HCT116 (cell line): ENCODE data around the gene ZNF775. TPM values are rescaled to one million over a fixed set of nuclear protein-coding genes. Genes with fewer than 3 reads are reported as not detected.

ENCODE experiments used
- ATAC-seq: fragments of 200-7000 bp; cut with Tn5 transposase; 2 replicates; pipeline ENCODE4 v1.9.1; 2020; ENCODE audit warnings: mild to moderate bottlenecking, moderate library complexity
- BruUV-seq: library from RNA; stranded (reverse); fragments of 400-500 nt; replicated peaks from 2 replicates; lab custom pipeline; 2021; lab: Mats Ljungman, UMichigan
- CTCF ChIA-PET: fragments of 300-600 bp; sonication (Branson Sonifier 250); formaldehyde crosslinking; loops from one replicate; lab custom pipeline; 2021; ENCODE audit warnings: antibody characterized with exemption; lab: Charles Lee
- POLR2A ChIA-PET: fragments of 300-600, 350-600 bp; sonication (Branson Sonifier 250); formaldehyde crosslinking; loops from one replicate; lab custom pipeline; 2021; ENCODE audit warnings: antibody characterized with exemption; lab: Charles Lee
- RAD21 ChIA-PET, 2 experiments: fragments of 300-600 bp; sonication (Branson Sonifier 250); formaldehyde crosslinking; loops; one replicate each; lab custom pipeline; 2023; ENCODE audit warnings: low total read pairs in 2 of 2; ENCODE audit not compliant: uncharacterized antibody in 2 of 2, unreplicated experiment in 2 of 2, low non-redundant PET in 1 of 2; lab: Charles Lee
- DNase-seq: peaks from one replicate; pipeline ENCODE4 v3.0.0-alpha.2; 2010; ENCODE audit warnings: low read depth, low spot score
- H2AFZ ChIP-seq: fragments of 200-600 bp; shearing (Covaris generic), sonication (generic); 2 replicates; pipeline ENCODE4 v1.6.1; 2017; ENCODE audit warnings: low read depth, mixed run types, mixed read lengths, antibody characterized with exemption, low read length; ENCODE audit not compliant: poor library complexity, severe bottlenecking
- H3K27ac ChIP-seq: 2 replicates; pipeline ENCODE4 v1.5.1; 2012; ENCODE audit warnings: low read depth, low read length
- H3K27me3 ChIP-seq: fragments of 200-600 bp; sonication (generic); 2 replicates; pipeline ENCODE4 v1.6.1; 2016; ENCODE audit warnings: mixed run types, low read length, mixed read lengths; ENCODE audit not compliant: insufficient read depth
- H3K36me3 ChIP-seq, 2 experiments: fragments of 200-500 bp in 1 of 2; fragments of 200-600 bp in 1 of 2; sonication (Bioruptor generic) in 1 of 2; sonication (generic) in 1 of 2; 2 replicates each; pipeline versions ENCODE4 v1.5.1 to v1.6.1; 2014 to 2016; ENCODE audit warnings: low read length in 2 of 2, inconsistent platforms in 1 of 2, mixed read lengths in 1 of 2, mixed run types in 1 of 2; ENCODE audit not compliant: insufficient read depth in 2 of 2, control insufficient read depth in 1 of 2
- H3K4me1 ChIP-seq, 2 experiments: fragments of 200-600 bp in 1 of 2; sonication (generic) in 1 of 2; 2 replicates each; pipeline versions ENCODE4 v1.5.1 to v1.6.1; 2012 to 2017; ENCODE audit warnings: low read length in 2 of 2, inconsistent platforms in 1 of 2, mild to moderate bottlenecking in 1 of 2, mixed read lengths in 1 of 2, mixed run types in 1 of 2, moderate library complexity in 1 of 2; ENCODE audit not compliant: insufficient read depth in 2 of 2, control insufficient read depth in 1 of 2
- H3K4me2 ChIP-seq: fragments of 200-600 bp; sonication (generic); 2 replicates; pipeline ENCODE4 v1.6.1; 2017; ENCODE audit warnings: mixed run types, low read length, mixed read lengths
- H3K4me3 ChIP-seq, 2 experiments: fragments of 200-600 bp in 1 of 2; sonication (generic) in 1 of 2; replicated peaks in 1 of 2; 2 replicates each; pipeline ENCODE4 v1.5.1; 2011 to 2016; ENCODE audit warnings: low read length in 2 of 2, control low read depth in 1 of 2, low read depth in 1 of 2, mild to moderate bottlenecking in 1 of 2, mixed read lengths in 1 of 2, mixed run types in 1 of 2
- H3K79me2 ChIP-seq: fragments of 200-600 bp; sonication (generic); 2 replicates; pipeline ENCODE4 v1.6.1; 2017; ENCODE audit warnings: mild to moderate bottlenecking, mixed run types, low read length, moderate library complexity, mixed read lengths; ENCODE audit not compliant: insufficient read depth
- H3K9ac ChIP-seq: fragments of 200-600 bp; sonication (generic); 2 replicates; pipeline ENCODE4 v1.6.1; 2016; ENCODE audit warnings: low read length, mixed read lengths
- H3K9me2 ChIP-seq: fragments of 200-600 bp; sonication (generic), shearing (Covaris generic); 2 replicates; pipeline ENCODE4 v1.6.1; 2017; ENCODE audit warnings: mixed run types, mild to moderate bottlenecking, moderate library complexity; ENCODE audit not compliant: insufficient read depth
- H3K9me3 ChIP-seq, 2 experiments: fragments of 200-500 bp in 1 of 2; fragments of 200-600 bp in 1 of 2; sonication (Bioruptor generic) in 1 of 2; sonication (generic) in 1 of 2; 2 replicates each; pipeline ENCODE4 v1.6.1; 2014 to 2017; ENCODE audit warnings: low read length in 2 of 2, mixed read lengths in 2 of 2, inconsistent platforms in 1 of 2, low read depth in 1 of 2, mild to moderate bottlenecking in 1 of 2, mixed run types in 1 of 2, moderate library complexity in 1 of 2; ENCODE audit not compliant: control insufficient read depth in 1 of 2, insufficient read depth in 1 of 2
- H4K20me1 ChIP-seq: fragments of 200-600 bp; sonication (generic), shearing (Covaris generic); 2 replicates; pipeline ENCODE4 v1.6.1; 2017; ENCODE audit warnings: mixed run types, mild to moderate bottlenecking, moderate library complexity; ENCODE audit not compliant: insufficient read depth
- CEBPB ChIP-seq: IDR thresholded peaks from 2 replicates; pipeline ENCODE4 v1.6.1; 2012; ENCODE audit warnings: low read depth
- EGR1 ChIP-seq: IDR thresholded peaks from 2 replicates; pipeline ENCODE4 v1.6.1; 2012; ENCODE audit warnings: low read depth
- ELF1 ChIP-seq: IDR thresholded peaks from 2 replicates; pipeline ENCODE4 v1.6.1; 2012; ENCODE audit warnings: low read depth, borderline replicate concordance
- EZH2 ChIP-seq: fragments of 200-600 bp; sonication (generic); IDR thresholded peaks from 2 replicates; pipeline ENCODE4 v1.6.1; 2017; ENCODE audit warnings: antibody characterized with exemption, mixed run types
- FOSL1 ChIP-seq: IDR thresholded peaks from 2 replicates; pipeline ENCODE4 v1.6.1; 2012; ENCODE audit warnings: low read depth
- JUND ChIP-seq: IDR thresholded peaks from 2 replicates; pipeline ENCODE4 v1.6.1; 2012
- POLR2A ChIP-seq: IDR thresholded peaks from 2 replicates; pipeline ENCODE4 v1.7.0; 2011; ENCODE audit warnings: borderline replicate concordance; ENCODE audit not compliant: insufficient read depth, insufficient read length; ENCODE audit errors: extremely low read depth
- POLR2AphosphoS5 ChIP-seq: IDR thresholded peaks from 2 replicates; pipeline ENCODE4 v1.6.1; 2011; ENCODE audit warnings: mild to moderate bottlenecking, low read depth, low read length, moderate library complexity
- SIN3A ChIP-seq: IDR thresholded peaks from 2 replicates; pipeline ENCODE4 v1.6.1; 2012; ENCODE audit warnings: low read depth
- SP1 ChIP-seq: IDR thresholded peaks from 2 replicates; pipeline ENCODE4 v1.6.1; 2012; ENCODE audit warnings: low read depth
- TCF7L2 ChIP-seq: IDR thresholded peaks from 2 replicates; pipeline ENCODE4 v1.7.0; 2011; ENCODE audit warnings: borderline replicate concordance, inconsistent platforms; ENCODE audit not compliant: insufficient read depth, insufficient read length; ENCODE audit errors: extremely low read depth
- YY1 ChIP-seq: IDR thresholded peaks from 2 replicates; pipeline ENCODE4 v1.6.1; 2011; ENCODE audit warnings: low read length, low read depth, moderate library complexity, mild to moderate bottlenecking; ENCODE audit not compliant: insufficient replicate concordance; ENCODE audit errors: extremely low read depth
- ZNF274 ChIP-seq: fragments of 200-500 bp; sonication (Bioruptor generic); IDR thresholded peaks from 2 replicates; pipeline ENCODE4 v1.6.1; 2014; ENCODE audit warnings: mild to moderate bottlenecking, low read depth, low read length, inconsistent platforms
- intact Hi-C: fragments of 100-400 bp; cut with micrococcal nuclease; formaldehyde crosslinking; loops from 2 replicates; pipeline ENCODE4 v1.10.0; 2022
- total RNA-seq: library from RNA; stranded (reverse); gene quantifications from one replicate; pipeline ENCODE4 v1.2.1, GENCODE V29; 2021; ENCODE audit not compliant: unreplicated experiment
- TF ChIP-seq, protein P1 (sequence below): IDR thresholded peaks from 2 replicates; pipeline ENCODE4 v1.6.1; 2012

ZNF775 gene
- total RNA-seq, 1 experiment from 2014 or later = 4.5 TPM

- no peaks in the 10 kb centered on the region for H3K9me3 ChIP-seq
- TF ChIP-seq JUND (no peak), ZNF274 (no peak), POLR2A (no peak), EZH2 (no peak), EGR1 (no peak), TCF7L2 (no peak), YY1 (no peak), FOSL1 (no peak), CEBPB (no peak), SP1 (no peak), POLR2AphosphoS5 (no peak), ELF1 (no peak), SIN3A (no peak)
- TF ChIP-seq, protein P1, sequence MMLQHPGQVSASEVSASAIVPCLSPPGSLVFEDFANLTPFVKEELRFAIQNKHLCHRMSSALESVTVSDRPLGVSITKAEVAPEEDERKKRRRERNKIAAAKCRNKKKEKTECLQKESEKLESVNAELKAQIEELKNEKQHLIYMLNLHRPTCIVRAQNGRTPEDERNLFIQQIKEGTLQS = no peak
- TF ChIP-seq, all 23 proteins: peak for 0
- no peaks in the 10 kb centered on the region for H3K27me3 ChIP-seq
- H3K4me2 ChIP-seq = no peak overlapping the region
- intact Hi-C loops = no loop called here
- no peaks in the 10 kb centered on the region for H3K79me2 ChIP-seq
- no peaks in the 10 kb centered on the region for H3K36me3 ChIP-seq
- H3K9me2 ChIP-seq = no peaks in the 10 kb centered on the region
- BruUV-seq = no TSS peak
- H4K20me1 ChIP-seq = no peaks in the 10 kb centered on the region
- no peak overlapping the region for H3K9ac ChIP-seq
- CTCF ChIA-PET = interaction anchor here (2.1 kb wide), 1 partner anchor 62 kb away, joined by 6 read pairs; no protein-coding TSS in a partner anchor
- no peak overlapping the region for H3K27ac ChIP-seq
- no peak for ATAC-seq
- POLR2A ChIA-PET = no interaction called here
- no peak for DNase-seq
- no peak overlapping the region for H2AFZ ChIP-seq
- RAD21 ChIA-PET = no interaction called here
- peaks cover 8 to 23% of the 10 kb centered on the region in 2 experiments; a peak in 3 of 4 replicates for H3K4me1 ChIP-seq
- H3K4me3 ChIP-seq = no peak overlapping the region
These were observed 38.1 kb downstream of the ZNF775 start for GRCh38 chr7:150417239-150417638.
